ENCODE data around the gene SPATA9.
"Not testable (repeated sequence)": the region's sequence is repeated elsewhere in the genome, so short reads cannot be mapped to it uniquely, and the experiment has no call there.

SPATA9 gene

DNA sequence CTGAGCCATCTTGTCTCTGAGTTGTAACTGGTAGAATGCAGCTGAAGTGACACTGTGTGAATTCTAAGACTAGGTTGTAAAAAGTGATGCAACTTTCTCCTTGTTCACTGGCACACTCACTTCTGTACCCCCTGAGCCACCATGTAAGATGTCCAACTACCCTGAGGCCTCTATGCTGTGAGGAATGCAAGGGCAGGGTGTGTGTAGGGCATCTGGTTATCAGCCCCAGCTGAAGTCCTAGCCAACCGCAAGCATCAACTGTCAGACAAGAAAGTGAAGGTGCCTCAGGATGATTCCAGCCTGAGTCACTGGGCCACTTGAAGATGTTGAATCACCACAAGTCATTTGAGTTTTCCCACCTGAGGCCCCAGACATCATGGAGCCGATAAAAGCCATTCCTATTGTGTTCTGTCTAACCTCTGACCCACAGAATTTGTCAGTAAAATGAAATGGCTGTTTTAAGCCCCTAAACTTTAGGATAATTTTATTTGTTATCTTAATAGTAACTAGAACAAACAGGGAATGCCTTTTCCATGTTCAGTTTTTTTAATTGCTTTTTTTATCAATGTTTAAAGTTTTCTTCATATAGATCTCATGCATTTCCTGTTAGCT is 29.7 kb upstream of the SPATA9 start:
- H3K27ac ChIP-seq (ENCODE audit: low read length): no peak overlapping the region
- peaks cover 10% of the 10 kb centered on the region; the same call in 1 of the 2 replicates for H3K27me3 ChIP-seq (ENCODE audit: insufficient read depth, low read length)
- no peaks in the 10 kb centered on the region for H3K9me3 ChIP-seq (ENCODE audit: insufficient read depth, low read depth, low read length)
- peaks cover 8% of the 10 kb centered on the region; the same call in 1 of the 2 replicates for H3K4me1 ChIP-seq (ENCODE audit: insufficient read depth, low read length)
- no peak overlapping the region for H3K4me3 ChIP-seq (ENCODE audit: low read length)
- H3K9ac ChIP-seq (ENCODE audit: low read depth, low read length): no peak overlapping the region
- no peaks in the 10 kb centered on the region for H3K36me3 ChIP-seq (ENCODE audit: insufficient read depth, low read depth, low read length)

DNA sequence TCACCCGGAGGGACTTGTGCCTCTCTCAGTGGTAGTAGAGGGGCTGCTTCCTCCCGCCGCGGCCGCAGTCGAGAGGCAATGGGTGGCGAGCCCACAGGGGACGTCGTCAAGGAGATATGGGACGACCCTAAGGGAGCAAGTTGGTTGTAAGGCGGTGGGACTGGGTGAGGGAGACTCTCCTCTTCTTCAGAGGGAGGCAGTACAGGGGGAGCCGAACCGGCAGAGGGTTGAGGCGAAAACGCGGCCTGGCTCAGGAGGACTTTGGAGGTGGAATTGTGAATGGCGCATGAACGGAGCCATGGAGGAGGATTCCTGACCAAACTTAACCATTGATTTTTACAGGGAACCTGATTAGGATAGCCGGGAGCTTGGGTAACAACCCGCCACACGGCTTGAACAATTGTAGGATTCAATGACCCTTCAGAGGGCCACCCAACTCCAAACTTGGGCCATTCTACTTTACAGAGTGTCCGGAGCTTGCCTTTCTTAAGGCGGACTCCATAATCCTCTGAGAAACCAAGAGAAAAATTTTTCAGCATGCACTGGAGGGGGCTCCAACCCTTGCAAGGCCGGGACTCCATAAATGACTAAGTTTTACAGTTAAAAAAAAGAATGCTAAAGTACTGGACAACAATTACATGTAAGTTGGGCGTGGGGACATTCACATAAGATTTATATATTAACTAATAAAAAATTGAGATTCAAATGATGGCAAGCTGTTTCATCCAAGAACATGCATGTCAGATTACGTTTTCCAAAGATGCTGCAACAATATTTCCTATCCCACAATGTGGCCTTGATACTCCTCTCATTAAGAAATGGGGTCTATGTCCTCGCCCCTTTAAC is 28.9 kb upstream of the SPATA9 start:
- Histone ChIP-seq H3K4me3 (ENCODE audit: low read length) (peak overlapping the region; percentile 62), H3K9me3 (ENCODE audit: insufficient read depth, low read depth, low read length) (no peaks in the 10 kb centered on the region), H3K9ac (ENCODE audit: low read depth, low read length) (peak overlapping the region; percentile 8; the same call in 1 of the 2 replicates), H3K36me3 (ENCODE audit: insufficient read depth, low read depth, low read length) (no peaks in the 10 kb centered on the region), H3K27me3 (ENCODE audit: insufficient read depth, low read length) (peaks cover 10% of the 10 kb centered on the region; the same call in 1 of the 2 replicates), H3K27ac (ENCODE audit: low read length) (no peak overlapping the region), H3K4me1 (ENCODE audit: insufficient read depth, low read length) (peaks cover 8% of the 10 kb centered on the region; the same call in 1 of the 2 replicates)

DNA sequence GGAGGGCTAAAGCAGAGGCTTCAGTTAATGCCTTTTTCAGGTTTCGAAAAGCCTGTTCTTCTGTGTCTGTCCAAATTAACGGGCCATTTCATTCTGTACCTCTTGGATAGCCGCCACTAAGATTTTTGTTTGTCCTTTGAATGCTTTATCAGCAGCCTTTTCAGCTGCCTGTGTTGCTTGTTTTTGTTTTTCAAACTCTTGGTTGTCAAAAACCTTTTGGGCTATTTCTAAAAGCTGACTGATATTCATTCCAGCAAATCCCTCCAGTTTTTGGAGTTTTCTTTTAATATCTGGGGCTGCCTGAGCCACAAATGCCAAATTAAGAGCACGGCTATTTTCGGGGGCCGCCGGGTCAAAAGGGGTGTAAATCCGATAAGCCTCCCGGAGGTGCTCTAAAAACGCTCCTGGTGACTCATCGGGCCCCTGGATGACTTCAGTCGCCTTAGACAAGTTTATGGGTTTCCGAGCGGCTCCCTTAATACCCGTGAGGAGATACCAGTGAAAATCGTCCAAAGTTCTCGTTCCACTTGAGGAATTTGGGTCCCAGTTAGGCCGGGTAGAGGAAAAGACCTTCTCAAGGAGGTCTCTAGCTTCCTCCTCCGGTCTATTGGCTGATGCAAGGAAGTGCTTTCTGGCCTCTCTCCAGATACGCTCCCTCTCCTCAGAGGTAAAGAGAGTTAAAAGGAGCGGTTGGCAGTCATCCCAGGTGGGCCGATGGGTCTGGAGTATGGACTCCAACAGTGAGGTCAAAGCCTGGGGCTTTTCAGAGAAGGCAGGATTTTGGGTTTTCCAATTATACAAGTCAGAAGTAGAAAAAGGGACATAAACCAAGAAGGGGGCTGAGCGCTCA is 28.1 kb upstream of the SPATA9 start:
- H3K4me1 ChIP-seq (ENCODE audit: insufficient read depth, low read length); H3K27ac ChIP-seq (ENCODE audit: low read length); H3K27me3 ChIP-seq (ENCODE audit: insufficient read depth, low read length); H3K9me3 ChIP-seq (ENCODE audit: insufficient read depth, low read depth, low read length); H3K36me3 ChIP-seq (ENCODE audit: insufficient read depth, low read depth, low read length): not testable (repeated sequence)
- Histone ChIP-seq H3K9ac (ENCODE audit: low read depth, low read length) (peak overlapping the region; percentile 8; the same call in 1 of the 2 replicates), H3K4me3 (ENCODE audit: low read length) (peak overlapping the region; percentile 62)

DNA sequence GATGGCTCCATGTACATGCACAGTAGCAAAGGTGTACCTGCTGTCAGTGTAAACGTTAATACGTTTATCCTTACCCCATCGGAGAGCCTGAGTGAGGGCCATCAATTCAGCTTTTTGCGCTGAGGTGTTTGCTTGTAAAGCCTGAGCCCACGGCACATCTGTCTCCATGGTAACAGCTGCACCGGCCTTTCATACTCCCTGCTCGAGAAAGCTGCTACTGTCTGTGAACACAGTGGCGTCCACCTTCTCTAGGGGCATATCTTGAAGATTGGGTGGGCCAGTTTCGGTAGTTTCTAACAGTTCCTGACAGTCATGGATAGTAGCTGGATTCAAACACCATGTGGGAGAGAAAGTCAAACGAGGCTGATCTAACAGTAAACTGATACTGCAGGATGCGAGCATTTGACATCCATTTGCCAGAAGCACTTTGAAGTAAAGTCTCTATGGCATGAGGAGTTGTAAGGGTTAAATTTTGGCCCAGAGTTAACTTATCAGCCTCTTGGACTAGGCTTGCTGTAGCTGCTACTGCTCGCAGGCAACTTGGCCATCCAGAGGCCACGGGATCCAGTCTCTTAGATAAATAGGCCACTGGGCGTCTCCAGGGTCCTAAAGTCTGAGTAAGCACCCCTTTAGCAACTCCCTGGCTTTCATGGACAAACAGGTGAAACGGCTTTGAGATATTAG is 27.3 kb upstream of the SPATA9 start:
- no peaks in the 10 kb centered on the region for H3K9me3 ChIP-seq (ENCODE audit: insufficient read depth, low read depth, low read length)
- no peaks in the 10 kb centered on the region for H3K36me3 ChIP-seq (ENCODE audit: insufficient read depth, low read depth, low read length)
- peak overlapping the region; percentile 62; the same call in 1 of the 2 replicates for H3K4me3 ChIP-seq (ENCODE audit: low read length)
- peaks cover 8% of the 10 kb centered on the region; the same call in 1 of the 2 replicates for H3K4me1 ChIP-seq (ENCODE audit: insufficient read depth, low read length)
- no peak overlapping the region for H3K9ac ChIP-seq (ENCODE audit: low read depth, low read length)
- no peak overlapping the region for H3K27ac ChIP-seq (ENCODE audit: low read length)
- peaks cover 10% of the 10 kb centered on the region; the same call in 1 of the 2 replicates for H3K27me3 ChIP-seq (ENCODE audit: insufficient read depth, low read length)

DNA sequence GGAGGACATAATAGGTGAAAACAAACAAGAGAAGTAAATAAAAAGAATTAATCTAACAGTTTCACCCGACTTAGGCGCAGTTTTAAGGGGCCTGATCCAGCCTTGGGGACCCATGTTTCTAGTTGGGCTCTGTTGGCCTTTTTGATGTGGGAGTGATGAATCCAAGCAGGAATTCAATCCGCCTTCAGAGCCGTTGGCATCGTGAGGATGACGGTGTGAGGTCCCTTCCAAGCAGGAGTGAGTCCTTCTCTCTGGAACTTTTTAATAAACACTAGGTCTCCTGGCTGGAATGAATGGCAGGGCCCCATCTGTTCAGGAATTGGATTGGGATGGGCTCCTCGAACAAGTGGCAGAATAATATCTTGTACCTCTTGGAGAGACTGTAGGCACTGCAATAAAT is 26.1 kb upstream of the SPATA9 start:
- Histone ChIP-seq H3K9me3 (ENCODE audit: insufficient read depth, low read depth, low read length) (no peaks in the 10 kb centered on the region), H3K4me3 (ENCODE audit: low read length) (no peak overlapping the region), H3K27me3 (ENCODE audit: insufficient read depth, low read length) (peaks cover 10% of the 10 kb centered on the region; the same call in 1 of the 2 replicates), H3K36me3 (ENCODE audit: insufficient read depth, low read depth, low read length) (no peaks in the 10 kb centered on the region), H3K4me1 (ENCODE audit: insufficient read depth, low read length) (peaks cover 8% of the 10 kb centered on the region; the same call in 1 of the 2 replicates), H3K27ac (ENCODE audit: low read length) (no peak overlapping the region), H3K9ac (ENCODE audit: low read depth, low read length) (no peak overlapping the region)

DNA sequence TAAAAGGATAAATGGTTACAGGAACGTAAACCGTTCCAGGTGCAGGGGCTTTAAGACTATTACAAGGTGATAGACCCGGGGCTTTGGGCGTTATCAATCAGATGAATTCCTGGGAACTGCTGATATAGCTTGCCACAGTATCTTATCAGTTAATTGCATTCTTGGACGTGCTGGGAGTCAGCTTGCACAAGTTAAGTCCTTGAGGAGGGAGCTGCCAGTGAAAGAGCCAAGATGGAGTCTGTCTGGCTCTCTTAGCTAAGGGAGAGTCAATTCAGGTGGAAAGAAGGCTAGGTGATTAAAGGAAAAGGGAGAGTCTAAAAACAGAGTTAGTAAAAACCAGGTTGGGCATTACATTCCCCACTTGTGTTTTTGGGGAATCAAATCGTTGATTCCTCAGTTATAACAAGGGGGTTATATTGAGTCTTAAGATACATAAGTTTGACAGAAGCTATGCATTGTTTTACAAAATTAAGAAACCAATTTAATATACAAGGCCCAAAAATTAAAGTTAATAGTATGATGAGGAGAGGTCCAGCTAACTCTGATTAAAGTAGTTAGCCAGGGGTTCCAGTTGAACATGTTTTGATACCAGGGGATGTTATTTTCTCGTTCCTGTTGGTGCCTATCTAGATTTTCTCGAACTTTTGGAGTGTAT is 24.9 kb upstream of the SPATA9 start:
- not testable (repeated sequence) for H3K4me3 ChIP-seq (ENCODE audit: low read length); H3K4me1 ChIP-seq (ENCODE audit: insufficient read depth, low read length); H3K9ac ChIP-seq (ENCODE audit: low read depth, low read length); H3K27ac ChIP-seq (ENCODE audit: low read length); H3K9me3 ChIP-seq (ENCODE audit: insufficient read depth, low read depth, low read length); H3K27me3 ChIP-seq (ENCODE audit: insufficient read depth, low read length); H3K36me3 ChIP-seq (ENCODE audit: insufficient read depth, low read depth, low read length)

DNA sequence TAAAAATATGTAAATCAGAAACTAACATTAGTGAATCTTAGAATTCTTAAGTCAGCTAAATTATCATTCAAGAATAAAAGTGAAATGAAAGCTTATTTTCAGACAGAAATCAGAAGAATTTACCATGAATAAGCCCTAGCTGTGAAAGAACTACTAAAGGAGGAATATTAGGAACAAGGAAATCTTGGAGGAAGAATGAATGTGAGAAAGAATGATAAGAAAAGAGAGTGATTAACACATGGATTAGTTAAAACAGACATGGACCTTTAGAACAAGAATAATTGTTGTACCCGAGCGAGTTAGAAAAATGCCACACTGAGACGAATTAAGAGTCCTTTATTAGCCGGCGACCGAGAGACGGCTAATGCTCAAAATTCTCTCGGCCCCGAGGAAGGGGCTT is 24.3 kb upstream of the SPATA9 start:
- H3K27me3 ChIP-seq (ENCODE audit: insufficient read depth, low read length): peaks cover 10% of the 10 kb centered on the region; the same call in 1 of the 2 replicates
- H3K36me3 ChIP-seq (ENCODE audit: insufficient read depth, low read depth, low read length): no peaks in the 10 kb centered on the region
- no peaks in the 10 kb centered on the region for H3K9me3 ChIP-seq (ENCODE audit: insufficient read depth, low read depth, low read length)
- H3K4me1 ChIP-seq (ENCODE audit: insufficient read depth, low read length): peaks cover 6% of the 10 kb centered on the region; the same call in 1 of the 2 replicates
- H3K9ac ChIP-seq (ENCODE audit: low read depth, low read length): no peak overlapping the region
- no peak overlapping the region for H3K27ac ChIP-seq (ENCODE audit: low read length)
- H3K4me3 ChIP-seq (ENCODE audit: low read length): no peak overlapping the region

DNA sequence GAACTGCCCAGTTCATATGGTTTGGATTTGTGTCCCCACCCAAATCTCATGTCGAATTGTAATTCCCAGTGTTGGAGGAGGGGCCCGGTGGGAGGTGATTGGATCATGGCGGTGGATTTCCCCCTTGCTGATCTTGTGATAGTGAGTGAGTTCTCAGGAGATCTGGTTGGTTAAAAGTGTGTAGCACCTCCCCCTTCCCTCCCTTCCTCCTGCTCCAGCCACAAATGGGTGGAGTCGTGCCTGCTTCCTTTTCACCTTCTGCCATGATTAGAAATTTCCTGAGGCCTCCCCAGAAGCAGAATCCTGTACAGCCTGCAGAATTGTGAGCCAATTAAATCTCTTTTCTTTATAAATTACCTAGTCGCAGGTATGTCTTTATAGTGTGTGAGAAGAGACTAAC is 23.4 kb upstream of the SPATA9 start:
- H3K9ac ChIP-seq (ENCODE audit: low read depth, low read length); H3K9me3 ChIP-seq (ENCODE audit: insufficient read depth, low read depth, low read length); H3K4me3 ChIP-seq (ENCODE audit: low read length): not testable (repeated sequence)

DNA sequence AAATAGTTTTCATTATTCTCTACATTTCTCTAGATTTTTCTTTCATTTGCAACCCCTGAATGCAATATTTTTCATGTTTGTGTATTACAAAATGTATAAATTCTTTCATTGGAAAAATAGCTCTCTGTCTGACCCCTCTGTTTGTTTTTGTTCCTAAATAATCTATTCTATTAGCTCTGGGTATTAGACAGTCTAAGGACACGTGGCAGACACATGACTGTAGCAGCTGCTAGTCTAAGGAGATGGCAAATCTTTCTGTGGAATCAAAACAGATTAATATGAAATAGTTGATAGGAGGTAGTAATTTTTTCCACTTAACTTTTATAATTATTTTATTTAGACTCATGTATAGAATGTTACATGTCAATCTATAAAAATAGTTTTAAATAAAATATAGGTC is 21.4 kb upstream of the SPATA9 start:
- H3K9ac ChIP-seq (ENCODE audit: low read depth, low read length): no peak overlapping the region
- H3K36me3 ChIP-seq (ENCODE audit: insufficient read depth, low read depth, low read length): no peaks in the 10 kb centered on the region
- no peaks in the 10 kb centered on the region for H3K9me3 ChIP-seq (ENCODE audit: insufficient read depth, low read depth, low read length)
- H3K27ac ChIP-seq (ENCODE audit: low read length): no peak overlapping the region
- H3K4me3 ChIP-seq (ENCODE audit: low read length): no peak overlapping the region
- no peaks in the 10 kb centered on the region for H3K4me1 ChIP-seq (ENCODE audit: insufficient read depth, low read length)
- H3K27me3 ChIP-seq (ENCODE audit: insufficient read depth, low read length): no peaks in the 10 kb centered on the region

More for the DNA sequence above, 23.4 kb upstream of the SPATA9 start:
- H3K27me3 ChIP-seq (ENCODE audit: insufficient read depth, low read length); H3K4me1 ChIP-seq (ENCODE audit: insufficient read depth, low read length); H3K27ac ChIP-seq (ENCODE audit: low read length); H3K36me3 ChIP-seq (ENCODE audit: insufficient read depth, low read depth, low read length): not testable (repeated sequence)

DNA sequence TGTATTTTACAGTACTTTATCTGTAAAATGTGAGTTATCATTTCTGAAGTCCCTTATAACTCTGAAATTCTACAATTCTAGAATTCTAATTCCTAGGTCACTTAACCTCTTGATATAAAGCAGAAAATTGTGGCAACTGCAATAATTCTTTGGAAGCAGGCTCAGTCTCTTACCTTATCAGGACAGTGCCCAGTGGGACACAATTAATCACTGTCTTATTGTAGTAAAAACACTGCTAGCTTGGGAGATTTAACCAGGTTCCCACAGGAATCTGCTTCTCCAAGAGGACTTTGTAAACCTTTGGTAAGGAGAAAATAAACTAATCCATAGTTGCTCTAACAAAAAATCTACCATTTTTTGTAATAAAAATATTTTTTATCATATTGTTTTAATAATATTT is 18.3 kb upstream of the SPATA9 start:
- no peak overlapping the region for H3K4me3 ChIP-seq (ENCODE audit: low read length)
- H3K36me3 ChIP-seq (ENCODE audit: insufficient read depth, low read depth, low read length): no peaks in the 10 kb centered on the region
- H3K27ac ChIP-seq (ENCODE audit: low read length): no peak overlapping the region
- no peaks in the 10 kb centered on the region for H3K27me3 ChIP-seq (ENCODE audit: insufficient read depth, low read length)
- H3K9ac ChIP-seq (ENCODE audit: low read depth, low read length): no peak overlapping the region
- H3K9me3 ChIP-seq (ENCODE audit: insufficient read depth, low read depth, low read length): no peaks in the 10 kb centered on the region
- H3K4me1 ChIP-seq (ENCODE audit: insufficient read depth, low read length): no peaks in the 10 kb centered on the region

DNA sequence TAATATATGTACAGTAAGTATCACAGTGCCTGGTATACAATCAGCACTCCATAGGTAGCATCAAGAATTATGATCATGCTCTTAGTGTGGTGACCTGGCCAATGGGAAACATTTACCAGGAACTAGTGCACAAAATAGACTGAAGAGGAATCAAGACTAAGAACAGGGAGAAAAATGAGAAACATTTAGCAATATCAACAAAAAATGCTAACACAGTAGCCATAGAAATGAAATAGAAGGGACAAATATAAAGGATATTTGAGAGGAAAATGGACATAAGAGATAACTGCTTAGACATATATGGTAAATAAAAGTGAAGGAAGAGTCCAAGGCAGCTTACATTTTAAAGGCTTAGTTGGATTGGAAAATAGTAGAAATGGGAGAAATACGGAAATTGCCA is 16.5 kb upstream of the SPATA9 start:
- H3K9me3 ChIP-seq (ENCODE audit: insufficient read depth, low read depth, low read length): no peaks in the 10 kb centered on the region
- no peak overlapping the region for H3K27ac ChIP-seq (ENCODE audit: low read length)
- no peak overlapping the region for H3K9ac ChIP-seq (ENCODE audit: low read depth, low read length)
- no peaks in the 10 kb centered on the region for H3K27me3 ChIP-seq (ENCODE audit: insufficient read depth, low read length)
- H3K4me1 ChIP-seq (ENCODE audit: insufficient read depth, low read length): no peaks in the 10 kb centered on the region
- H3K4me3 ChIP-seq (ENCODE audit: low read length): no peak overlapping the region
- H3K36me3 ChIP-seq (ENCODE audit: insufficient read depth, low read depth, low read length): no peaks in the 10 kb centered on the region

Data from iPS-20b (cell line).